H1 (cell line): ENCODE measurements around the gene PANX2. TPM values are rescaled to one million over a fixed set of nuclear protein-coding genes. Genes with fewer than 3 reads are reported as not detected.

Source experiments
- CTCF ChIA-PET: fragments of 300-600 bp; sonication (Branson Sonifier 250); formaldehyde crosslinking; loops from one replicate; lab custom pipeline; 2021; ENCODE audit not compliant: partially characterized antibody; lab: Charles Lee
- POLR2A ChIA-PET: fragments of 300-600 bp; sonication (Branson Sonifier 250); formaldehyde crosslinking; loops from one replicate; lab custom pipeline; 2021; ENCODE audit warnings: inconsistent platforms; ENCODE audit not compliant: partially characterized antibody; lab: Charles Lee
- DNase-seq, 2 experiments: peaks; one replicate each; pipeline versions ENCODE4 v3.0.0 to v3.0.0-alpha.2; 2010 to 2022; ENCODE audit warnings: low spot score in 2 of 2, low read depth in 1 of 2, mixed read lengths in 1 of 2
- FAIRE-seq: peaks from 2 replicates; lab custom pipeline; 2011; peaks lifted over from hg19 to GRCh38; lab: Jason Lieb, UNC
- H2AFZ ChIP-seq: 2 replicates; pipeline ENCODE4 v1.8.1; 2012; ENCODE audit warnings: low read length, inconsistent platforms
- H2AK5ac ChIP-seq: 2 replicates; pipeline ENCODE4 v1.6.1; 2013; ENCODE audit warnings: low read depth, low read length
- H2BK120ac ChIP-seq: replicated peaks from 2 replicates; pipeline ENCODE3; 2013; ENCODE audit warnings: low read depth, low read length, inconsistent platforms
- H2BK12ac ChIP-seq: 2 replicates; pipeline ENCODE4 v1.6.1; 2013; ENCODE audit warnings: low read depth, low read length
- H2BK15ac ChIP-seq: 2 replicates; pipeline ENCODE4 v1.6.1; 2013; ENCODE audit warnings: low read length
- H2BK20ac ChIP-seq: 2 replicates; pipeline ENCODE4 v1.6.1; 2013; ENCODE audit warnings: low read length
- H2BK5ac ChIP-seq: 2 replicates; pipeline ENCODE4 v1.6.1; 2013; ENCODE audit warnings: low read depth, low read length
- H3K14ac ChIP-seq: 2 replicates; pipeline ENCODE4 v1.6.1; 2013; ENCODE audit warnings: inconsistent platforms; ENCODE audit not compliant: insufficient read length
- H3K18ac ChIP-seq: 2 replicates; pipeline ENCODE4 v1.6.1; 2013; ENCODE audit warnings: low read length; ENCODE audit errors: extremely low read depth
- H3K23ac ChIP-seq: 2 replicates; pipeline ENCODE4 v1.6.1; 2013; ENCODE audit warnings: inconsistent platforms; ENCODE audit not compliant: insufficient read length
- H3K23me2 ChIP-seq: 2 replicates; pipeline ENCODE4 v1.6.1; 2013; ENCODE audit warnings: low read depth, low read length
- H3K27ac ChIP-seq: 2 replicates; pipeline ENCODE4 v1.6.1; 2011; ENCODE audit warnings: low read depth, low read length, inconsistent platforms
- H3K27me3 ChIP-seq, 4 experiments: replicated peaks in 1 of 4; 1 replicate in 1 of 4; 2 replicates in 3 of 4; pipeline versions ENCODE4 v1.6.1 to v1.8.1; 2011 to 2013; ENCODE audit warnings: low read length in 3 of 4, mild to moderate bottlenecking in 3 of 4, inconsistent platforms in 2 of 4, mixed read lengths in 2 of 4, moderate library complexity in 1 of 4; ENCODE audit not compliant: control insufficient read depth in 3 of 4, insufficient read depth in 3 of 4; ENCODE audit errors: extremely low read depth in 1 of 4
- H3K36me3 ChIP-seq, 4 experiments: 2 replicates each; pipeline versions ENCODE4 v1.6.1 to v1.8.1; 2011 to 2013; ENCODE audit warnings: mild to moderate bottlenecking in 4 of 4, low read length in 3 of 4, moderate library complexity in 2 of 4, control low read depth in 1 of 4, inconsistent platforms in 1 of 4; ENCODE audit not compliant: insufficient read depth in 4 of 4, control insufficient read depth in 2 of 4
- H3K4ac ChIP-seq: replicated peaks from 2 replicates; pipeline ENCODE3; 2013; ENCODE audit warnings: low read length, low read depth, mixed read lengths, inconsistent platforms; ENCODE audit not compliant: insufficient read length
- H3K4me1 ChIP-seq, 4 experiments: replicated peaks in 1 of 4; 1 replicate in 1 of 4; 2 replicates in 3 of 4; pipeline versions ENCODE4 v1.6.1 to v1.8.1; 2011 to 2013; ENCODE audit warnings: low read length in 3 of 4, inconsistent platforms in 2 of 4, mixed read lengths in 1 of 4; ENCODE audit not compliant: insufficient read depth in 4 of 4, control insufficient read depth in 3 of 4
- H3K4me2 ChIP-seq, 2 experiments: 2 replicates each; pipeline versions ENCODE4 v1.6.1 to v1.8.1; 2011 to 2013; ENCODE audit warnings: low read depth in 2 of 2, low read length in 2 of 2, control low read depth in 1 of 2, inconsistent platforms in 1 of 2, mild to moderate bottlenecking in 1 of 2; ENCODE audit not compliant: insufficient read depth in 1 of 2
- H3K4me3 ChIP-seq, 4 experiments: fragments of 200-600, 300-600 bp in 1 of 4; sonication (generic), shearing (Covaris generic), sonication (Bioruptor Twin) in 1 of 4; 2 replicates each; pipeline versions ENCODE4 v1.5.1 to v1.8.1; 2011 to 2016; ENCODE audit warnings: low read length in 4 of 4, low read depth in 3 of 4, control low read depth in 2 of 4, inconsistent platforms in 2 of 4, mild to moderate bottlenecking in 2 of 4, mixed read lengths in 1 of 4, moderate library complexity in 1 of 4; ENCODE audit not compliant: insufficient read depth in 2 of 4; ENCODE audit errors: extremely low read depth in 1 of 4
- H3K56ac ChIP-seq: replicated peaks from 2 replicates; pipeline ENCODE3; 2013; ENCODE audit warnings: low read depth, mild to moderate bottlenecking, mixed read lengths, low read length, inconsistent platforms; ENCODE audit not compliant: insufficient read length
- H3K79me1 ChIP-seq: 2 replicates; pipeline ENCODE4 v1.6.1; 2013; ENCODE audit warnings: low read depth, low read length, control low read depth
- H3K79me2 ChIP-seq, 2 experiments: 2 replicates each; pipeline versions ENCODE4 v1.6.1 to v1.8.1; 2012 to 2013; ENCODE audit warnings: low read length in 2 of 2, mild to moderate bottlenecking in 2 of 2, inconsistent platforms in 1 of 2; ENCODE audit not compliant: insufficient read depth in 2 of 2, control insufficient read depth in 1 of 2
- H3K9ac ChIP-seq, 4 experiments: replicated peaks in 1 of 4; 1 replicate in 1 of 4; 2 replicates in 3 of 4; pipeline versions ENCODE4 v1.6.1 to v1.8.1; 2011 to 2013; ENCODE audit warnings: low read depth in 3 of 4, low read length in 3 of 4, control low read depth in 2 of 4, mild to moderate bottlenecking in 2 of 4, moderate library complexity in 2 of 4, inconsistent platforms in 1 of 4; ENCODE audit errors: extremely low read depth in 1 of 4
- H3K9me3 ChIP-seq, 2 experiments: 2 replicates each; pipeline versions ENCODE4 v1.6.1 to v1.8.1; 2012 to 2013; ENCODE audit warnings: mild to moderate bottlenecking in 2 of 2, moderate library complexity in 2 of 2, control low read depth in 1 of 2, inconsistent platforms in 1 of 2, low read depth in 1 of 2, low read length in 1 of 2, mixed read lengths in 1 of 2; ENCODE audit not compliant: insufficient read depth in 2 of 2
- H4K20me1 ChIP-seq, 2 experiments: replicated peaks in 1 of 2; 2 replicates each; pipeline versions ENCODE3 to v1.8.1; 2011 to 2013; ENCODE audit warnings: inconsistent platforms in 2 of 2, low read length in 2 of 2, mild to moderate bottlenecking in 1 of 2; ENCODE audit not compliant: insufficient read depth in 2 of 2, control insufficient read depth in 1 of 2
- H4K5ac ChIP-seq: 2 replicates; pipeline ENCODE4 v1.6.1; 2013; ENCODE audit warnings: low read length, low read depth, mixed read lengths, inconsistent platforms; ENCODE audit not compliant: insufficient read length
- H4K8ac ChIP-seq: 2 replicates; pipeline ENCODE4 v1.8.0; 2013; ENCODE audit warnings: mild to moderate bottlenecking, moderate library complexity, low read length, inconsistent platforms; ENCODE audit not compliant: insufficient read depth; ENCODE audit errors: extremely low read depth
- H4K91ac ChIP-seq: replicated peaks from 2 replicates; pipeline ENCODE3; 2013; ENCODE audit warnings: low read length, mixed read lengths, inconsistent platforms; ENCODE audit not compliant: insufficient read length
- CBX8 ChIP-seq: fragments of 300-800, 300-1000 bp; sonication (generic); IDR thresholded peaks from 2 replicates; pipeline ENCODE4 v1.7.1; 2016; ENCODE audit warnings: low read depth, low read length, borderline replicate concordance
- CHD2 ChIP-seq: IDR thresholded peaks from 2 replicates; pipeline ENCODE4 v1.6.1; 2012; ENCODE audit warnings: low read length, improper control_type of control experiment
- EGR1 ChIP-seq: IDR thresholded peaks from 2 replicates; pipeline ENCODE4 v1.6.1; 2011; ENCODE audit warnings: low read depth, low read length, borderline replicate concordance
- GTF2F1 ChIP-seq: IDR thresholded peaks from 2 replicates; pipeline ENCODE4 v1.6.1; 2012; ENCODE audit warnings: low read depth, low read length, improper control_type of control experiment, borderline replicate concordance
- RBBP5 ChIP-seq: IDR thresholded peaks from 2 replicates; pipeline ENCODE4 v1.7.1; 2012; ENCODE audit warnings: low read depth, mild to moderate bottlenecking, inconsistent platforms, low read length, moderate library complexity, borderline replicate concordance
- TCF12 ChIP-seq: IDR thresholded peaks from 2 replicates; pipeline ENCODE4 v1.6.1; 2011; ENCODE audit warnings: low read depth, mild to moderate bottlenecking, low read length
- WGBS, 2 experiments: shearing (Covaris generic) in 1 of 2; methylation state at CpG; one replicate each; pipeline versions ENCODE4 v1.1.6 to v1.1.7; 2013 to 2015; ENCODE audit warnings: low lambda C conversion rate in 2 of 2, mixed read lengths in 2 of 2, inconsistent platforms in 1 of 2, low coverage in 1 of 2, missing lambda C conversion rate in 1 of 2; ENCODE audit not compliant: insufficient replicate concordance in 2 of 2, insufficient coverage in 1 of 2, insufficient read length in 1 of 2; ENCODE audit errors: extremely low coverage in 1 of 2, missing lambda C conversion rate in 1 of 2; 5-methylcytosine and 5-hydroxymethylcytosine counted together
- polyA plus RNA-seq, 7 experiments: library from polyadenylated mRNA; depleted of rRNA in 3 of 7; stranded (reverse) in 5 of 7; unstranded in 2 of 7; fragments of >200 nt in 5 of 7; fragments of 200-250 nt in 2 of 7; gene quantifications; 1 replicate in 5 of 7; 2 replicates in 1 of 7; 4 replicates in 1 of 7; pipeline versions ENCODE4 v1.2.1 to v1.2.3, GENCODE V29; 2011 to 2013; ENCODE audit warnings: missing spikeins in 2 of 7, mixed read lengths in 2 of 7
- total RNA-seq: library from RNA; stranded (reverse); fragmentation: NEBNext Ultra II Directional; extraction: Animal tissue kit (Norgen Biotek cat#: 25700); gene quantifications from 2 replicates; pipeline ENCODE4 v1.2.1, GENCODE V29; 2021

The PANX2 gene
- total and polyA plus RNA-seq, 2 of the 8 experiments (the other 6 are each of a cell fraction or from before 2014, with no cell fraction given): 3.5 to 5.0 TPM

DNA sequence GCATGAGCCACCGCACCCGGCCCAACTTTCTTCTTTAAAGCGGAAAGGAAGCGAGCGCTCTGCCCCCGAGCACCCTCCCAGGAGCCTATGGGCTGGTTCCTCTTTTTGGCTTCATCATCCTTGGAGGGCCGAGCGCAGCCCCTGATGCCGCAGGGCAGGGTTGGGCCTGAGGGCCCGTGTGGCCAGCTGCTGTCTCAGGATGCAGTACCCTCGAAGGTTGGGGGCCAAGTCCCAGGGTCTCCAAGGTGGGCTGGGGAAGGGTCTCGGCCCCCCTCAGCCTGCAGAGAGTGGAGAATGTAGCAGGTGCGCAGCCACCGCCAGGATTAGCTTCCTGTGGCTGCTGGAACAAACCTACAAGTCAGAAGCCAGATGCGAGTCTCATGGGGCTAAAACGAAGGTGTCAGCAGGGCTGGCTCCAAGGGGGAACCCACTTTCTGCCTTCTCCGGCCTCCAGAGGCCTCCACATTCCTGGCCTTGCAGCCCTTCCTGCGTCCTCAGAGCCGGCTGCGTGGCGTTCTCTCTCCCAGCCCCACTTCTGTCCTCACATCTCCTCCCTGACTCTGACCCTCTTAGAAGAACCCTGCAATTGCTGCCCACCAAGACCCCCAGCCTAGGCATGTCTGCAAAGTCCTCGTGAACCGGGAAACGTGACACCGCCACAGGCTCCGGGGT is 2.9 kb downstream of the PANX2 start:
- POLR2A ChIA-PET: no interaction called here
- Histone ChIP-seq H2AK5ac (no peak overlapping the region), H2BK5ac (no peak overlapping the region), H3K4ac (no peak overlapping the region), H3K36me3 (no peaks in the 10 kb centered on the region), H2BK20ac (no peak overlapping the region), H3K27me3 (peaks cover 4 to 25% (median 15%) of the 10 kb centered on the region in 4 experiments), H3K9me3 (no peaks in the 10 kb centered on the region), H3K14ac (no peak overlapping the region), H2AFZ (no peak overlapping the region), H4K91ac (no peak overlapping the region), H3K4me2 (no peak overlapping the region), H3K4me1 (peaks cover 0 to 10% (median under 1%) of the 10 kb centered on the region in 4 experiments; a peak in 4 of 7 replicates), H3K9ac (no peak overlapping the region), H3K4me3 (no peak overlapping the region), H3K23me2 (peaks cover 5% of the 10 kb centered on the region; the same call in 1 of the 2 replicates), H3K27ac (no peak overlapping the region), H3K18ac (no peak overlapping the region), H3K56ac (no peak overlapping the region), H4K20me1 (peaks cover 0 to 3% of the 10 kb centered on the region in 2 experiments), H2BK12ac (no peak overlapping the region), H3K79me2 (no peaks in the 10 kb centered on the region), H3K23ac (no peak overlapping the region), H2BK120ac (no peak overlapping the region), H4K8ac (no peak overlapping the region), H2BK15ac (no peak overlapping the region), H4K5ac (no peak overlapping the region), H3K79me1 (no peaks in the 10 kb centered on the region)
- FAIRE-seq: no peak
- no peak for DNase-seq
- CTCF ChIA-PET: interaction anchor here (1.8 kb wide), 1 partner anchor 9 kb away, joined by 5 read pairs; no protein-coding TSS in a partner anchor
- TF ChIP-seq EGR1 (no peak), CHD2 (no peak), TCF12 (no peak), RBBP5 (no peak), GTF2F1 (no peak), CBX8 (no peak)
- 91% methylated on average over 21 of the region's 26 CpGs; no CpG with 5 or more reads in 1 of the 2 experiments for WGBS, 2 experiments
